HL-60/S4 treated with retinoic acid at 250 ng/mL for 4 days and 3 days (cell line): ENCODE measurements around the gene CHCHD6.

Source experiments
- in situ Hi-C: fragments of 300-500 bp; cut with MboI; formaldehyde crosslinking; loops from 2 replicates; pipeline ENCODE4 v1.7.0; 2022; ENCODE audit warnings: low sequenced_read_pairs

CHCHD6 gene

GRCh38 chr3:126703512-126704493 lies at the start of gene CHCHD6:
CHCHD6 (plus strand) TSS chr3:126704240; CDS start chr3:126704313, 73 bp downstream.
- in situ Hi-C loops: no loop called here

GRCh38 chr3:126654571-126655383 lies 49.3 kb upstream of the CHCHD6 start, which contains the start of gene TXNRD3:
TXNRD3 (minus strand) TSS chr3:126655124.
- in situ Hi-C loops: no loop called here

DNA sequence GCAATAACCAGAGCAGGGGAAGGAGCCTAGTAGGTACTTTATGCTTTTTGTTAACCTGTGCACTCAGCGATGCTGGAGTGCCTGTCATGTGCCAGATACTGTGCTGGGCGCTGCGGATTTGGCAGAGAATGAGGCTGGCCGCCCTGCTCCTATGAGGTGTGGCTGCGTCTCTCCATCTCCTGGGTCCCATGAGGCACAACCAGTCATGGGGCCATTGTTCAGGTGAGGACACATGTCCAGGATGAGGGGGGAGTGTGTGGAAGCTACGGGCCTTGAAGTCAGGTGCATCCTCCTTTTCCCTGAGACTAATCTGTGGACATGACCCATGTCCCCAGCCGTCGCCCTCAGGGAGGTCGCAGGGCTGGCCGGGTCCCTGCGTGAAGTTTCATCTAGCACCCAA lies 48.2 kb upstream of the CHCHD6 start:
- in situ Hi-C loops: no loop called here

- in situ Hi-C loops: no loop called here
These were observed 47.5 kb upstream of the CHCHD6 start for GRCh38 chr3:126656371-126657134.

DNA sequence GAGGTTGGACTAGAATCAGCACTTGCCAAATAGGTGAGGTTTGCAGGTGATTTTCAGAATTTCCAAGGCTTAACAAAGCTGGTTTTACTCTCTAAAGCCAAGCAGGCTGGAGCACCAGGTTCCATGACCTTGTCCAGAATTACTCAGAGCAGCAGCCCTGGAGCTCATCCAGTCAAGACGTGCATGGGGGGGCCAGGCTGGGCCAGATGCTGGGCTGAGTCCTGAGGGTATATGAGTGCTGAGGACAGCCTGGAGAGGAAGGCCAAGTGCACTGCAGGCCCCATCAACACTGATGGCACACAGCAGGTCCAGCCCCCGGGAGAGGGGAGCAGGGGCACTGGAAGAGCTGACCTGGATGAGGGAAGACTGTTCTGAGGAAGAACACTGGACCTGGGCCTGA lies 46.1 kb upstream of the CHCHD6 start:
- in situ Hi-C loops: no loop called here

DNA sequence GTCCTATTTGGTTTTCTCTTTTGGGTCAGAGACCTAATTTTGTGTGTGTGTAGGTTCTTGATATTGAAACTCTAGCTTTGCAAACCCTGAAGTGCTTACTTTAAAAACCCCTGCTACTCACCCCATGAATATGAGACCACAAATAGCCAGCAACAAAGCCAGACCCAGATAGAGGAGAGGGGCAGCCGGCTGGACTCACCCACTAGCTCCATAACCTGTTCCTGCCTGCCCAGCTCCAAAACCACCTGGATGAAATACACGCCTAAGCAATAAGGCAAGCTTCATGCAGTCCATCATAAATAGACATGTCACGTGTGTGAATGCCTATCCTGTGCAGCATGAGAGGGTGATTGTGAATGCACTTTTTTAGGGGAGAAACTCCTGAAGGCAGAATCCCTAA lies 45.5 kb upstream of the CHCHD6 start:
- in situ Hi-C loops: no loop called here

- in situ Hi-C loops: no loop called here
These were observed 43.8 kb upstream of the CHCHD6 start for GRCh38 chr3:126659915-126660886.

GRCh38 chr3:126661532-126662364 lies 42.3 kb upstream of the CHCHD6 start:
- in situ Hi-C loops: no loop called here

- in situ Hi-C loops: no loop called here
These were observed 40.8 kb upstream of the CHCHD6 start for GRCh38 chr3:126663257-126663656.

GRCh38 chr3:126663750-126664149 lies 40.3 kb upstream of the CHCHD6 start:
- in situ Hi-C loops: no loop called here

DNA sequence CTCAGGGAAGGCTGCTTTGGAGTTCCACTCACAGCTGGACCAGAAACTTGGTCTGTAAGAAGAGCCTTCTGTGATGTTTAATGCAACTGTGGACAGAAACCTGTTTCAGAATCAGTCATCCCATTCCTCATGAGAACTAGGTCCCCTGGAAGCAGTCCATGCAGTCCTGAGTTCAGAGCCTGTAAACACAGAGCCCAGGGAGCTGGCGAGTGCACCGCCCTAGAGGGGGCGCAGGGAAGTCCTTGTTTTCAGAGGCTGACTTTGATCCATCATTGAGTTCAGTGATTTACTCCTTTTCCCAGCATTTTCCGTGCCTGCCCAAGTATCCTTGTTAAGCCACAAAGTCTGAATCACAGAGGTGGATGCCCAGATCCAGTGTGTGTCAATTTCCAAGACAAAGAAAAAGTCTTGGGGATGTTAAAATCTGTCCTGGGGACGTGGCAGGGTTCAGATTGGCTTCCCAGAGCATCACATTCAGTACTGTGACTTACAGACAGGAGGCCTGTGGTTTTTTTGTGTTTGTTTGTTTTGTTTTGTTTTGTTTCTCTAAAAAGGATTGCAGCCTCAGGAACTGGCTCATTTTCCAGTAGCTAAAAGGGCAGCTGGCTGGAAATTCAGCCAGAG lies 39.3 kb upstream of the CHCHD6 start:
- in situ Hi-C loops: no loop called here

DNA sequence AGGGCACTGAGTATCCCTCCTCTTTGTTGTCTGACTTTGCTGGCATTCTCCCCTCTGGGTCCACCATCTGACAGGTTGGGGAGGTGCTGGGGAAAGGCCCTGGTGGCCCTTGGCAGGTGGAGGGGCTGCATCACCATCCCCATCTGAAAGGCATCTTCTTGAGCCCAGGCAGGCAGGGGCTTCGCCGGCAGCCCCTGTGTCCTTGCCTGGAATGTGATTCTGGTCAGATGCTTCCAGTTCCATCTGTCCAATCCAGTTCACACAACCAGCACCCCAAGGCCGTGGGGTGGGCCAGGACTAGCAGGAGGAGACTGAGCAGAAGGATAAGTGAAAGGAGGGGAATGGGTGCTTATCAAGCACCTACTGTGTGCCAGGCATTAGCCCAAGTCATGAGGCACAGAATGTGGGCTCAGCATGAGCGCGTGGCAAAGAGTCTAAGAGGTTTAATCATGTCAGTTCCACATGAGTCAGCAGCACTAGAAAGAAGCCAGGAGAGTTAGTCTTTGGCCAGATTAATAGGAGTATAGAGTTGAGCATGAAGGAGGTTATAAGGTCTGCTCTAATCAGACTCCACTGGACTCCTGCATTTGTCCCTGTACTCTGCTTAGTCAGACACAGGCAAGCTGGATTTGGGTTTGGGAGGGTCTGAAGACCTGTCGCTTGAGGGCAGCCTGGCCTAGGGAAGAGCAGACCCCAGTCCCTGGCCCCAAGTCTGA lies 38.7 kb upstream of the CHCHD6 start:
- in situ Hi-C loops: no loop called here

- in situ Hi-C loops: no loop called here
These were observed 37.9 kb upstream of the CHCHD6 start for GRCh38 chr3:126665959-126666657.

- in situ Hi-C loops: no loop called here
These were observed 37.1 kb upstream of the CHCHD6 start for GRCh38 chr3:126666658-126667528.

DNA sequence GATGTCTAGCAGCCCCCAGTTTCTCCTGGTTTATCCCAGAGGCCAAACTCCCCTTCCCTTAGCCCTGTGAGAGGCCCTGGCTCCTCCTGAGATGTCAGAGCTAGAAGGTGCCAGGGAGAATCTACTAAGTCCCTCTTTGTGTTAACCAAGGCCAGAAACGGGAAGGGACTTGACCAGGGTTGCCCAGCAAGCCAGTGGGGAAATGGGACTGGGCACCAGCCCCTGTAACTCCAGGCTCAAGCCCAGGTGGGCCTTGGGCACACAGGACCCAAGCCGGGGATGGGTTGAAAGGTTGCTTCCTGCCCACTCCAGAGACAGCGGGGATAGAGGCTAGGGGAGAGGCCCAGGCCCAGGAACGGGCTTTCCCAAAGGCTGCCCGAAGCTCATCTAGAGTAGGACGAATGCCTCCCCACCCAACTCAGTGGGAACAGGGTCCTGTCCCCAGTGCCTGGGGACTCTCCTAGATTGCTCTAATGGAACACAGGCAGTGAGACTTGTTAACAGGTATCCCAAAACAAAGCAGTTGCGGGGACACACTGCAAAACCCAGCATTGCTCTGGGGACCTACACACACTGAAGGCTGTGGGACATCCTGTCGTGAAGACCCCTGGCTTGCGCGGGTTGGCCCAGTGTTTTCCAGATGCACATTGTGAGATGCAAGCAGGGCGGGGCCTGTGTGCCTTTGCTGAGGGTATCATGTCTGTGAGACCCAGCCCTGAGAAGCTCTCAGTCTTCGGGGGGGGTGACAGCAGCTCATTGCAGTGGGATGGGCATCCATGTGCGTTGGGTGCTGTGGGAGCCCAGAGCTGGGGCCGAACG lies 36.2 kb upstream of the CHCHD6 start:
- in situ Hi-C loops: no loop called here
